ENCODE results near the gene GNA14. TPM values are rescaled to one million over a fixed set of nuclear protein-coding genes. Genes with fewer than 3 reads are reported as not detected.

The GNA14 gene
- total RNA-seq, 4 donors from 2014 or later, result 2.8 to 7.4 (median 4.5) TPM

GRCh38 chr9:77597057-77597456 lies 51.1 kb downstream of the GNA14 start:
- ATAC-seq (ENCODE audit: low FRiP score) (no peak), DNase-seq (ENCODE audit: low spot score) (no peak)

DNA sequence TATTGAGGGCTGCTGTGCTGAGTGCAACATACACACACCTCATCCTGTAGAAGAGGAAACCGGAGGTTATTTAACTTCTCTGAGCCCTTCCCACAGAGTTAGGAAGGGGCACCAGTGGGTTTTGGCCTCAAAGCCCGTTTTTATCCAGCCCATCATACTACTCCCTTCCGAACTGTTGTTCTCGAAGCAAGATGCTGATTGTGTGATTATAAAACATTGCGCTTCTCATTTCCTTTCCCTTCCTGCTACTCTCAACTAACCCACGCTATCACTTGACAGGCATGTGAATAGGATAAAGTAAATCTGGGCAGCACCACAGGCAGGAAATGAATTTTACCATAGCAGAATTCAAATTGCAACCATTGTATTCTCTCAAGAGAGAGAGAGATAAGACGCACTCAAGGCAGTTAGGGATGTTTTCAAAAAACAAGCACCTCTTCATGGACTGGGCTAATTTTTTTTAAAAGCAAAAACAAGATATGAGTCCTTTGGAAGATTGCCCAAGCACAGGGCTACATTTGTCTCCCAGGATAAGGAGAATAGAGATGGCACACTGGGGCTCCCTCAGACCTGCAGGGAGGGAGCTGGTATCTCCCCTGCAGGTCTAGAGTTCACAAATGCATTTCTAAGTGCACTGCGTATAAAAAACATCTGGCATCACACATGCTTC lies 52.6 kb downstream of the GNA14 start:
- no peak for TF ChIP-seq CTCF (IDR thresholded peaks at IDR 0.05)
- ATAC-seq (ENCODE audit: low FRiP score) (no peak), DNase-seq (ENCODE audit: low spot score) (no peak)

More at GRCh38 chr9:77597057-77597456, 51.1 kb downstream of the GNA14 start:
- no peak for TF ChIP-seq CTCF (IDR thresholded peaks at IDR 0.05)

DNA sequence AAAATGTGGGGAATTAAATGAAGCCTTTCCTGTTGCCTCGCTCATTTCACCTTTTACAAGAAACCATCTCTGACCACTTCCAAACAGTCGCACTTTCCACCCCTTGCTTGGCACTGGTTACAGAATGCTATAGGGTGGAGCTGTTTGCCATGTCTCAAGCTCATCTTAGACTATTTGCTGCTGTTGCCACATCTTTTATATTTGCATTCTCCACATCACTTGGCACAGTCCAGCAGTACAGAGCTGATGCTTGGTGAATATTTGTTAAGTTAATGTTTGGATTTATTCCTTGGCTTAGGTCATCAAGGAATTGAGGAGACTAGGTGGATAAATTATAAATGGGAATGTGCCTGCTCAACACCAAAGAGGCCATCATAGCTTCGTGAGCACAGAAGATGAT lies 53.2 kb downstream of the GNA14 start:
- no peak for DNase-seq (ENCODE audit: low spot score)
- no peak for ATAC-seq (ENCODE audit: low FRiP score)
- no peak for TF ChIP-seq CTCF (IDR thresholded peaks at IDR 0.05)

DNA sequence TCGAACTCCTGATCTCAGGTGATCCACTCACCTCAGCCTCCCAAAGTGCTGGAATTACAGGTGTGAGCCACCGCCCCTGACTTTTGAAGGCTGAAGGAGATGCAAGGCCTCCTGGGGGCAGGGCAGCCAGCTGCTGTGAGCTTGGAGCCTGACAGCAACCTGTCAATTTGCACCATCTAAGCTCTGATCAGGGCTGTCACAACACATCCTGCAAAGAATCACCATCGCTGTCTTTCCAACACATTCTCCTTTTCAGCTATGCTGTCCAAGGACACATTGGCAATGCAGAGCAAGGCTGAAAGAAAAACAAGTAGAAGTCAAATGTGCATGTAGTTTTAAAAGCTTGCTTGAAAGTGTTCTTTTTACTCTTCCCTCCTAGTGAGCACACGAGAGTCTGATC lies 54.6 kb downstream of the GNA14 start:
- ATAC-seq (ENCODE audit: low FRiP score), result no peak
- TF ChIP-seq CTCF (IDR thresholded peaks at IDR 0.05), result no peak

DNA sequence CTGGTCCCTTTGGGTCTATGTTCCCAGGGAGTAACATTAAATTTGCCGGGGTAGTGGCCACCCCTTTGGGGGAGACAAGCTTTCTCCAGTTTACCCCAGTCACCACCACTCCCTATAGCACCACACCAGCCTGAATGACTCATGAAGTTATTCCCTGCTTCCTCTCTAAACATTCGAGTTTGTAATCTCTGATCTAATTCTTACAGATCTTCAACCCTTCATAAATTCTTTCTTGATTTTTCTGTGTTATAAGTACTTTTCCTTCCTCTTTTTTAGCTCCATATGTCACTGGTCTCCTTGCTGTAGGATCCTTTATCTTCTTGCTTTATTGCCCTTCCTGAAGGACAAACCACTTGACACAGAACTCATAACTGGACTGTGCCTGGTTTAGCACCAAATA lies 55.6 kb downstream of the GNA14 start:
- TF ChIP-seq CTCF (IDR thresholded peaks at IDR 0.05), result no peak
- DNase-seq (ENCODE audit: low spot score) (no peak), ATAC-seq (ENCODE audit: low FRiP score) (no peak)

More for the DNA sequence above, 54.6 kb downstream of the GNA14 start:
- DNase-seq (ENCODE audit: low spot score), result no peak

GRCh38 chr9:77589046-77589795 lies 58.9 kb downstream of the GNA14 start:
- no peak for ATAC-seq (ENCODE audit: low FRiP score)
- TF ChIP-seq CTCF (IDR thresholded peaks at IDR 0.05), result no peak
- no peak for DNase-seq (ENCODE audit: low spot score)
